Thyroid gland (tissue), 4 donors: ENCODE results near the gene TNFSF12.

Experiments used
- POLR2A ChIP-seq, 2 donors: fragments of 450-650 bp; IDR thresholded peaks; one replicate each; pipeline ENCODE4 v1.6.1; 2017; ENCODE audit warnings: antibody characterized with exemption in 2 of 2, mild to moderate bottlenecking in 2 of 2, moderate library complexity in 1 of 2
- TF ChIP-seq, protein P1 (sequence below), 6 experiments: fragments of 200-600 bp in 3 of 6; fragments of 450-650 bp in 3 of 6; sonication (generic) in 3 of 6; IDR thresholded peaks; one replicate each; pipeline ENCODE4 v1.5.1; 2016 to 2019; ENCODE audit warnings: antibody characterized with exemption in 6 of 6, mild to moderate bottlenecking in 2 of 6, inconsistent platforms in 1 of 6, moderate library complexity in 1 of 6

DNA sequence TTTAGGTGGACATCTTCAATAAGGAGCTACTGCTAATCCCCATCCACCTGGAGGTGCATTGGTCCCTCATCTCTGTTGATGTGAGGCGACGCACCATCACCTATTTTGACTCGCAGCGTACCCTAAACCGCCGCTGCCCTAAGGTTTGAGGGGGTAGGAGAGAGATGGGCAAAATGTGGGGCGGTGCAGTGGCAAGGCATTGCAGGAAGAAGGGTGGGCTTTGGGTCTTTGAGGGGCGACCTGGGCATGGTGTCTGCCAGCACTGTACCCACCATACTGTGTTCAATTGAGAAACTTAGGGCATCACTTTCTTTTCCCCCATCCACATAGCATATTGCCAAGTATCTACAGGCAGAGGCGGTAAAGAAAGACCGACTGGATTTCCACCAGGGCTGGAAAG is 21.5 kb downstream of the TNFSF12 start:
- TF ChIP-seq POLR2A (IDR thresholded peaks at IDR 0.05) = no peak
- TF ChIP-seq, protein P1, sequence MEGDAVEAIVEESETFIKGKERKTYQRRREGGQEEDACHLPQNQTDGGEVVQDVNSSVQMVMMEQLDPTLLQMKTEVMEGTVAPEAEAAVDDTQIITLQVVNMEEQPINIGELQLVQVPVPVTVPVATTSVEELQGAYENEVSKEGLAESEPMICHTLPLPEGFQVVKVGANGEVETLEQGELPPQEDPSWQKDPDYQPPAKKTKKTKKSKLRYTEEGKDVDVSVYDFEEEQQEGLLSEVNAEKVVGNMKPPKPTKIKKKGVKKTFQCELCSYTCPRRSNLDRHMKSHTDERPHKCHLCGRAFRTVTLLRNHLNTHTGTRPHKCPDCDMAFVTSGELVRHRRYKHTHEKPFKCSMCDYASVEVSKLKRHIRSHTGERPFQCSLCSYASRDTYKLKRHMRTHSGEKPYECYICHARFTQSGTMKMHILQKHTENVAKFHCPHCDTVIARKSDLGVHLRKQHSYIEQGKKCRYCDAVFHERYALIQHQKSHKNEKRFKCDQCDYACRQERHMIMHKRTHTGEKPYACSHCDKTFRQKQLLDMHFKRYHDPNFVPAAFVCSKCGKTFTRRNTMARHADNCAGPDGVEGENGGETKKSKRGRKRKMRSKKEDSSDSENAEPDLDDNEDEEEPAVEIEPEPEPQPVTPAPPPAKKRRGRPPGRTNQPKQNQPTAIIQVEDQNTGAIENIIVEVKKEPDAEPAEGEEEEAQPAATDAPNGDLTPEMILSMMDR (IDR thresholded peaks at IDR 0.05) = no peak
